HCT116 (cell line): ENCODE results near the gene FXYD6. TPM values are rescaled to one million over a fixed set of nuclear protein-coding genes. Genes with fewer than 3 reads are reported as not detected.

ENCODE experiments used
- ATAC-seq: fragments of 200-7000 bp; cut with Tn5 transposase; 2 replicates; pipeline ENCODE4 v1.9.1; 2020; ENCODE audit warnings: mild to moderate bottlenecking, moderate library complexity
- BruUV-seq: library from RNA; stranded (reverse); fragments of 400-500 nt; replicated peaks from 2 replicates; lab custom pipeline; 2021; lab: Mats Ljungman, UMichigan
- CTCF ChIA-PET: fragments of 300-600 bp; sonication (Branson Sonifier 250); formaldehyde crosslinking; loops from one replicate; lab custom pipeline; 2021; ENCODE audit warnings: antibody characterized with exemption; lab: Charles Lee
- POLR2A ChIA-PET: fragments of 300-600, 350-600 bp; sonication (Branson Sonifier 250); formaldehyde crosslinking; loops from one replicate; lab custom pipeline; 2021; ENCODE audit warnings: antibody characterized with exemption; lab: Charles Lee
- RAD21 ChIA-PET, 2 experiments: fragments of 300-600 bp; sonication (Branson Sonifier 250); formaldehyde crosslinking; loops; one replicate each; lab custom pipeline; 2023; ENCODE audit warnings: low total read pairs in 2 of 2; ENCODE audit not compliant: uncharacterized antibody in 2 of 2, unreplicated experiment in 2 of 2, low non-redundant PET in 1 of 2; lab: Charles Lee
- DNase-seq: peaks from one replicate; pipeline ENCODE4 v3.0.0-alpha.2; 2010; ENCODE audit warnings: low read depth, low spot score
- H2AFZ ChIP-seq: fragments of 200-600 bp; shearing (Covaris generic), sonication (generic); 2 replicates; pipeline ENCODE4 v1.6.1; 2017; ENCODE audit warnings: low read depth, mixed run types, mixed read lengths, antibody characterized with exemption, low read length; ENCODE audit not compliant: poor library complexity, severe bottlenecking
- H3K27ac ChIP-seq: 2 replicates; pipeline ENCODE4 v1.5.1; 2012; ENCODE audit warnings: low read depth, low read length
- H3K27me3 ChIP-seq: fragments of 200-600 bp; sonication (generic); 2 replicates; pipeline ENCODE4 v1.6.1; 2016; ENCODE audit warnings: mixed run types, low read length, mixed read lengths; ENCODE audit not compliant: insufficient read depth
- H3K36me3 ChIP-seq, 2 experiments: fragments of 200-500 bp in 1 of 2; fragments of 200-600 bp in 1 of 2; sonication (Bioruptor generic) in 1 of 2; sonication (generic) in 1 of 2; 2 replicates each; pipeline versions ENCODE4 v1.5.1 to v1.6.1; 2014 to 2016; ENCODE audit warnings: low read length in 2 of 2, inconsistent platforms in 1 of 2, mixed read lengths in 1 of 2, mixed run types in 1 of 2; ENCODE audit not compliant: insufficient read depth in 2 of 2, control insufficient read depth in 1 of 2
- H3K4me1 ChIP-seq, 2 experiments: fragments of 200-600 bp in 1 of 2; sonication (generic) in 1 of 2; 2 replicates each; pipeline versions ENCODE4 v1.5.1 to v1.6.1; 2012 to 2017; ENCODE audit warnings: low read length in 2 of 2, inconsistent platforms in 1 of 2, mild to moderate bottlenecking in 1 of 2, mixed read lengths in 1 of 2, mixed run types in 1 of 2, moderate library complexity in 1 of 2; ENCODE audit not compliant: insufficient read depth in 2 of 2, control insufficient read depth in 1 of 2
- H3K4me2 ChIP-seq: fragments of 200-600 bp; sonication (generic); 2 replicates; pipeline ENCODE4 v1.6.1; 2017; ENCODE audit warnings: mixed run types, low read length, mixed read lengths
- H3K4me3 ChIP-seq, 2 experiments: fragments of 200-600 bp in 1 of 2; sonication (generic) in 1 of 2; replicated peaks in 1 of 2; 2 replicates each; pipeline ENCODE4 v1.5.1; 2011 to 2016; ENCODE audit warnings: low read length in 2 of 2, control low read depth in 1 of 2, low read depth in 1 of 2, mild to moderate bottlenecking in 1 of 2, mixed read lengths in 1 of 2, mixed run types in 1 of 2
- H3K79me2 ChIP-seq: fragments of 200-600 bp; sonication (generic); 2 replicates; pipeline ENCODE4 v1.6.1; 2017; ENCODE audit warnings: mild to moderate bottlenecking, mixed run types, low read length, moderate library complexity, mixed read lengths; ENCODE audit not compliant: insufficient read depth
- H3K9ac ChIP-seq: fragments of 200-600 bp; sonication (generic); 2 replicates; pipeline ENCODE4 v1.6.1; 2016; ENCODE audit warnings: low read length, mixed read lengths
- H3K9me2 ChIP-seq: fragments of 200-600 bp; sonication (generic), shearing (Covaris generic); 2 replicates; pipeline ENCODE4 v1.6.1; 2017; ENCODE audit warnings: mixed run types, mild to moderate bottlenecking, moderate library complexity; ENCODE audit not compliant: insufficient read depth
- H3K9me3 ChIP-seq, 2 experiments: fragments of 200-500 bp in 1 of 2; fragments of 200-600 bp in 1 of 2; sonication (Bioruptor generic) in 1 of 2; sonication (generic) in 1 of 2; 2 replicates each; pipeline ENCODE4 v1.6.1; 2014 to 2017; ENCODE audit warnings: low read length in 2 of 2, mixed read lengths in 2 of 2, inconsistent platforms in 1 of 2, low read depth in 1 of 2, mild to moderate bottlenecking in 1 of 2, mixed run types in 1 of 2, moderate library complexity in 1 of 2; ENCODE audit not compliant: control insufficient read depth in 1 of 2, insufficient read depth in 1 of 2
- H4K20me1 ChIP-seq: fragments of 200-600 bp; sonication (generic), shearing (Covaris generic); 2 replicates; pipeline ENCODE4 v1.6.1; 2017; ENCODE audit warnings: mixed run types, mild to moderate bottlenecking, moderate library complexity; ENCODE audit not compliant: insufficient read depth
- ATF3 ChIP-seq: IDR thresholded peaks from 2 replicates; pipeline ENCODE4 v1.6.1; 2012
- CBX3 ChIP-seq: IDR thresholded peaks from 2 replicates; pipeline ENCODE4 v1.6.1; 2012; ENCODE audit warnings: low read depth
- CEBPB ChIP-seq: IDR thresholded peaks from 2 replicates; pipeline ENCODE4 v1.6.1; 2012; ENCODE audit warnings: low read depth
- CTCF ChIP-seq, 3 experiments: fragments of 200-600 bp in 1 of 3; sonication (generic) in 1 of 3; IDR thresholded peaks in 2 of 3; conservative IDR thresholded peaks in 1 of 3; 2 replicates each; pipeline ENCODE4 v1.5.1; 2012 to 2017; ENCODE audit warnings: low read depth in 2 of 3, low read length in 2 of 3, antibody characterized with exemption in 1 of 3, borderline replicate concordance in 1 of 3, control low read depth in 1 of 3, mild to moderate bottlenecking in 1 of 3, mixed read lengths in 1 of 3, mixed run types in 1 of 3, moderate library complexity in 1 of 3; ENCODE audit not compliant: insufficient read depth in 1 of 3
- EGR1 ChIP-seq: IDR thresholded peaks from 2 replicates; pipeline ENCODE4 v1.6.1; 2012; ENCODE audit warnings: low read depth
- ELF1 ChIP-seq: IDR thresholded peaks from 2 replicates; pipeline ENCODE4 v1.6.1; 2012; ENCODE audit warnings: low read depth, borderline replicate concordance
- EZH2phosphoT487 ChIP-seq: fragments of 200-600 bp; IDR thresholded peaks from 2 replicates; pipeline ENCODE4 v1.6.1; 2018; ENCODE audit warnings: antibody characterized with exemption, borderline replicate concordance
- JUND ChIP-seq: IDR thresholded peaks from 2 replicates; pipeline ENCODE4 v1.6.1; 2012
- MAX ChIP-seq: IDR thresholded peaks from 2 replicates; pipeline ENCODE4 v1.6.1; 2012
- POLR2A ChIP-seq: IDR thresholded peaks from 2 replicates; pipeline ENCODE4 v1.7.0; 2011; ENCODE audit warnings: borderline replicate concordance; ENCODE audit not compliant: insufficient read depth, insufficient read length; ENCODE audit errors: extremely low read depth
- POLR2AphosphoS5 ChIP-seq: IDR thresholded peaks from 2 replicates; pipeline ENCODE4 v1.6.1; 2011; ENCODE audit warnings: mild to moderate bottlenecking, low read depth, low read length, moderate library complexity
- RAD21 ChIP-seq: IDR thresholded peaks from 2 replicates; pipeline ENCODE4 v1.6.1; 2012; ENCODE audit warnings: low read depth, mild to moderate bottlenecking
- REST ChIP-seq: IDR thresholded peaks from 2 replicates; pipeline ENCODE4 v1.6.1; 2012; ENCODE audit warnings: low read depth
- SP1 ChIP-seq: IDR thresholded peaks from 2 replicates; pipeline ENCODE4 v1.6.1; 2012; ENCODE audit warnings: low read depth
- SRF ChIP-seq: IDR thresholded peaks from 2 replicates; pipeline ENCODE4 v1.6.1; 2012; ENCODE audit warnings: low read depth
- TCF7L2 ChIP-seq: IDR thresholded peaks from 2 replicates; pipeline ENCODE4 v1.7.0; 2011; ENCODE audit warnings: borderline replicate concordance, inconsistent platforms; ENCODE audit not compliant: insufficient read depth, insufficient read length; ENCODE audit errors: extremely low read depth
- YY1 ChIP-seq: IDR thresholded peaks from 2 replicates; pipeline ENCODE4 v1.6.1; 2011; ENCODE audit warnings: low read length, low read depth, moderate library complexity, mild to moderate bottlenecking; ENCODE audit not compliant: insufficient replicate concordance; ENCODE audit errors: extremely low read depth
- ZBTB33 ChIP-seq: IDR thresholded peaks from 2 replicates; pipeline ENCODE4 v1.6.1; 2011; ENCODE audit warnings: mild to moderate bottlenecking, low read length, moderate library complexity; ENCODE audit not compliant: insufficient replicate concordance; ENCODE audit errors: extremely low read depth
- ZFX ChIP-seq: fragments of 450-650 bp; IDR thresholded peaks from 2 replicates; pipeline ENCODE4 v1.6.1; 2017
- ZNF274 ChIP-seq: fragments of 200-500 bp; sonication (Bioruptor generic); IDR thresholded peaks from 2 replicates; pipeline ENCODE4 v1.6.1; 2014; ENCODE audit warnings: mild to moderate bottlenecking, low read depth, low read length, inconsistent platforms
- intact Hi-C: fragments of 100-400 bp; cut with micrococcal nuclease; formaldehyde crosslinking; loops from 2 replicates; pipeline ENCODE4 v1.10.0; 2022
- total RNA-seq: library from RNA; stranded (reverse); gene quantifications from one replicate; pipeline ENCODE4 v1.2.1, GENCODE V29; 2021; ENCODE audit not compliant: unreplicated experiment

The FXYD6 gene
- total RNA-seq, 1 experiment from 2014 or later = 2.5 TPM

GRCh38 chr11:117919341-117919740 is 42.9 kb upstream of the FXYD6 start:
- Histone ChIP-seq H3K36me3 (no peaks in the 10 kb centered on the region), H3K27me3 (no peaks in the 10 kb centered on the region), H3K4me3 (no peak overlapping the region), H2AFZ (no peak overlapping the region), H3K9me3 (no peaks in the 10 kb centered on the region), H3K27ac (no peak overlapping the region), H3K79me2 (no peaks in the 10 kb centered on the region), H3K9ac (no peak overlapping the region), H3K9me2 (no peaks in the 10 kb centered on the region)
- ATAC-seq = no peak
- ChIA-PET CTCF (no interaction called here), POLR2A (no interaction called here)
- no TSS peak for BruUV-seq
- no peak for DNase-seq
- intact Hi-C loops = no loop called here
- TF ChIP-seq REST = no peak
- no peak for TF ChIP-seq ATF3
- no peak for TF ChIP-seq YY1
- TF ChIP-seq CEBPB = no peak
- TF ChIP-seq EZH2phosphoT487 = no peak
- no peak for TF ChIP-seq ELF1
- TF ChIP-seq MAX = no peak
- TF ChIP-seq SP1 = no peak
- TF ChIP-seq ZBTB33 = no peak
- TF ChIP-seq SRF = no peak
- no peak for TF ChIP-seq ZFX
- TF ChIP-seq CBX3 = no peak
- no peak for TF ChIP-seq RAD21
- TF ChIP-seq POLR2AphosphoS5 = no peak
- no peak for TF ChIP-seq EGR1
- TF ChIP-seq TCF7L2 = no peak
- TF ChIP-seq ZNF274 = no peak
- no peak for TF ChIP-seq JUND
- no peak for TF ChIP-seq POLR2A
- TF ChIP-seq CTCF (IDR thresholded peaks at IDR 0.05 in 2 of 3, conservative IDR thresholded peaks at IDR 0.05 in 1 of 3; ENCODE audit: borderline replicate concordance in 1 of 3, insufficient read depth in 1 of 3, low read depth in 2 of 3, low read length in 2 of 3) = no peak
- TF ChIP-seq, all 23 proteins: peak for 0
- Histone ChIP-seq H3K4me2 (no peak overlapping the region), H4K20me1 (no peaks in the 10 kb centered on the region), H3K4me1 (no peaks in the 10 kb centered on the region)
- RAD21 ChIA-PET = no interaction called here
